ENCODE results near the gene STOM.

DNA sequence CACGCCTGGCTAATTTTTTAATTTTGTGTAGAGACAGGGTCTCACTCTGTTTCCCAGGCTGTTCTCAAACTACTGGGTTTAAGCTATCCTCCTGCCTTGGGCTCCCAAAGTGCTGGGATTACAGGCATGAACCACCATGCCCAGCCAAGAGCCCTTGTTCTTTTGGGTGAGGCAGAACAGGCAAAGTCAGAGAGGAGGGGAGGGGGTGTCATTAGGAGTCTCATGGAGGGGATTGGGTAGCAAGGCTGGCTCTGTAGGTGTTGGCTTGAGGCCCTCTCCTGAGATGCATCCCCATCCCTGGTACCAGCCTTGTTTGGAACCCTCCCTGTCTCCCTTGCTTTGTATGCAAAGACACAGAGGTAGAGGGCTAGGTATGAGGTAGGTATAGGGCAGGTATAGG is 78.0 kb downstream of the STOM start:
- no peak for TF ChIP-seq CTCF (IDR thresholded peaks at IDR 0.05)
- no peak for TF ChIP-seq POLR2A (IDR thresholded peaks at IDR 0.05)

All from esophagus squamous epithelium (tissue), 4 donors.